GM12872 (cell line): ENCODE data around the gene PLEKHB2.

Experiments
- CTCF ChIP-seq: IDR thresholded peaks from 3 replicates; pipeline ENCODE4 v1.5.1; 2011; ENCODE audit warnings: low read depth, mild to moderate bottlenecking, low read length, moderate library complexity; ENCODE audit not compliant: insufficient read depth

PLEKHB2 gene

GRCh38 chr2:131153529-131153928 lies 48.4 kb downstream of the PLEKHB2 start:
- TF ChIP-seq CTCF: no peak

- TF ChIP-seq CTCF: peak; percentile 90
Measured at GRCh38 chr2:131154071-131154531, 49.0 kb downstream of the PLEKHB2 start.

- TF ChIP-seq CTCF: no peak
Measured at GRCh38 chr2:131154647-131155046, 49.5 kb downstream of the PLEKHB2 start.

GRCh38 chr2:131155208-131155855 lies 50.2 kb downstream of the PLEKHB2 start:
- TF ChIP-seq CTCF: no peak

GRCh38 chr2:131156452-131157149 lies 51.5 kb downstream of the PLEKHB2 start:
- TF ChIP-seq CTCF: no peak

- no peak for TF ChIP-seq CTCF
Measured at GRCh38 chr2:131168538-131168937, 63.4 kb downstream of the PLEKHB2 start.
